ENCODE results near the gene UBE4B. TPM values are rescaled to one million over a fixed set of nuclear protein-coding genes. Genes with fewer than 3 reads are reported as not detected.

UBE4B gene
- total and polyA plus RNA-seq, 2 of the 13 experiments (the other 11 are each of a cell fraction or from before 2014, with no cell fraction given): 15.2 to 24.8 TPM

DNA sequence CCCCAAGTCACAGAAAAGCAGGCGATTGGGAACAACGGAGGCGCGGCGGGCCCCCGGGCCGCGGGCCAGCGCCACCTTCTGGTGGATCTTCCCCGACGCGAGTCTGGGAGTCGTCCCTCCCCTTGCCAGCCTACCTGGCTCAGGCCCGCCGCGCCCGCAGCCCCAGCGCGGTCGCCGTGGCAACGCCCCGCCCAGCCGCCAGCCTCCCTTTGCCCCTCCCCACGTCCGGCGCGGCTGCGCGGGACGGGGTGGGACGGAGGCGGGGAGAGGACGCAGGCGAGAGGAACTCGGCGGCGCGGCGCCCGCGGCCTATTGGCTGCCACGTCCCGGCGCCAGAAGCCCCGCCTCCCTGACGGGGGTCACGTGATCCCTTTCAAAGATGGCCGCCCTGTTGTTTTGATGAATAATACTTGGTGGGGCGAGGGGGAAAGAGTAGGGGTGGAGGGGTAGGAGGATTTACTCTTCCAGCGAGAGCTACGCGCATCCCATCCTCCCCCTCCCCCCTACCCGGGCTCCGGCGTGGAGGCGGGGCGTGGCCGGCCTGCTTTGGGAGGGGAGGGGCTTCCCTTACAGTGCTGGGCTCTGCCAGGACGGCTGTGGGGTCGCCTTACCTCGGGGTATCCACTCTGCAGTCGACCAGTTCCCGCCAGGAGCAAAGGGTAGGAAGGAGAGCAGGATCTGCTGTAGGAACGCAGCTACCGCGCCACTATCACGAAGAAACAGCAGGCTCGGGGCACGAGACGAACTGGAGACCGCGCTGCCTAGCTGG is at the start of gene UBE4B (continued):
- TF ChIP-seq, protein P1, sequence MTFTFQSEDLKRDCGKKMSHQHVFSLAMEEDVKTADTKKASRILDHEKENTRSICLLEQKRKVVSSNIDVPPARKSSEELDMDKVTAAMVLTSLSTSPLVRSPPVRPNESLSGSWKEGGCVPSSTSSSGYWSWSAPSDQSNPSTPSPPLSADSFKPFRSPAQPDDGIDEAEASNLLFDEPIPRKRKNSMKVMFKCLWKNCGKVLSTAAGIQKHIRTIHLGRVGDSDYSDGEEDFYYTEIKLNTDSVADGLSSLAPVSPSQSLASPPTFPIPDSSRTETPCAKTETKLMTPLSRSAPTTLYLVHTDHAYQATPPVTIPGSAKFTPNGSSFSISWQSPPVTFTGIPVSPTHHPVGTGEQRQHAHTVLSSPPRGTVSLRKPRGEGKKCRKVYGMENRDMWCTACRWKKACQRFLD (CRISPR knock-in tag; IDR thresholded peaks at IDR 0.05; ENCODE audit: borderline replicate concordance): no peak
- no peak for TF ChIP-seq DMAP1 (CRISPR knock-in tag; IDR thresholded peaks at IDR 0.05)
- no peak for TF ChIP-seq ZNF136 (CRISPR knock-in tag; IDR thresholded peaks at IDR 0.05; ENCODE audit: low read depth)
- peak; percentile 63; the same call in 1 of the 2 replicates for TF ChIP-seq RFXAP (CRISPR knock-in tag; IDR thresholded peaks at IDR 0.05; ENCODE audit: borderline replicate concordance)
- TF ChIP-seq ZNF776 (CRISPR knock-in tag; IDR thresholded peaks at IDR 0.05): no peak; the same call in 1 of the 2 replicates
- TF ChIP-seq IKZF4 (CRISPR knock-in tag; IDR thresholded peaks at IDR 0.05; ENCODE audit: borderline replicate concordance, low read depth, not compliant biosample characterization): no peak
- TF ChIP-seq, protein P2, sequence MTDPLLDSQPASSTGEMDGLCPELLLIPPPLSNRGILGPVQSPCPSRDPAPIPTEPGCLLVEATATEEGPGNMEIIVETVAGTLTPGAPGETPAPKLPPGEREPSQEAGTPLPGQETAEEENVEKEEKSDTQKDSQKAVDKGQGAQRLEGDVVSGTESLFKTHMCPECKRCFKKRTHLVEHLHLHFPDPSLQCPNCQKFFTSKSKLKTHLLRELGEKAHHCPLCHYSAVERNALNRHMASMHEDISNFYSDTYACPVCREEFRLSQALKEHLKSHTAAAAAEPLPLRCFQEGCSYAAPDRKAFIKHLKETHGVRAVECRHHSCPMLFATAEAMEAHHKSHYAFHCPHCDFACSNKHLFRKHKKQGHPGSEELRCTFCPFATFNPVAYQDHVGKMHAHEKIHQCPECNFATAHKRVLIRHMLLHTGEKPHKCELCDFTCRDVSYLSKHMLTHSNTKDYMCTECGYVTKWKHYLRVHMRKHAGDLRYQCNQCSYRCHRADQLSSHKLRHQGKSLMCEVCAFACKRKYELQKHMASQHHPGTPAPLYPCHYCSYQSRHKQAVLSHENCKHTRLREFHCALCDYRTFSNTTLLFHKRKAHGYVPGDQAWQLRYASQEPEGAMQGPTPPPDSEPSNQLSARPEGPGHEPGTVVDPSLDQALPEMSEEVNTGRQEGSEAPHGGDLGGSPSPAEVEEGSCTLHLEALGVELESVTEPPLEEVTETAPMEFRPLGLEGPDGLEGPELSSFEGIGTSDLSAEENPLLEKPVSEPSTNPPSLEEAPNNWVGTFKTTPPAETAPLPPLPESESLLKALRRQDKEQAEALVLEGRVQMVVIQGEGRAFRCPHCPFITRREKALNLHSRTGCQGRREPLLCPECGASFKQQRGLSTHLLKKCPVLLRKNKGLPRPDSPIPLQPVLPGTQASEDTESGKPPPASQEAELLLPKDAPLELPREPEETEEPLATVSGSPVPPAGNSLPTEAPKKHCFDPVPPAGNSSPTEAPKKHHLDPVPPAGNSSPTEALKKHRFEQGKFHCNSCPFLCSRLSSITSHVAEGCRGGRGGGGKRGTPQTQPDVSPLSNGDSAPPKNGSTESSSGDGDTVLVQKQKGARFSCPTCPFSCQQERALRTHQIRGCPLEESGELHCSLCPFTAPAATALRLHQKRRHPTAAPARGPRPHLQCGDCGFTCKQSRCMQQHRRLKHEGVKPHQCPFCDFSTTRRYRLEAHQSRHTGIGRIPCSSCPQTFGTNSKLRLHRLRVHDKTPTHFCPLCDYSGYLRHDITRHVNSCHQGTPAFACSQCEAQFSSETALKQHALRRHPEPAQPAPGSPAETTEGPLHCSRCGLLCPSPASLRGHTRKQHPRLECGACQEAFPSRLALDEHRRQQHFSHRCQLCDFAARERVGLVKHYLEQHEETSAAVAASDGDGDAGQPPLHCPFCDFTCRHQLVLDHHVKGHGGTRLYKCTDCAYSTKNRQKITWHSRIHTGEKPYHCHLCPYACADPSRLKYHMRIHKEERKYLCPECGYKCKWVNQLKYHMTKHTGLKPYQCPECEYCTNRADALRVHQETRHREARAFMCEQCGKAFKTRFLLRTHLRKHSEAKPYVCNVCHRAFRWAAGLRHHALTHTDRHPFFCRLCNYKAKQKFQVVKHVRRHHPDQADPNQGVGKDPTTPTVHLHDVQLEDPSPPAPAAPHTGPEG (CRISPR knock-in tag; IDR thresholded peaks at IDR 0.05): no peak
- peak; percentile 82 for TF ChIP-seq HNRNPLL (IDR thresholded peaks at IDR 0.05; ENCODE audit: low read depth, low read length, poor library complexity, severe bottlenecking)
- TF ChIP-seq ZBTB49 (CRISPR knock-in tag; IDR thresholded peaks at IDR 0.05; ENCODE audit: borderline replicate concordance): no peak
- TF ChIP-seq DMTF1 (CRISPR knock-in tag; IDR thresholded peaks at IDR 0.05): no peak

All from HepG2 (cell line).